T-cell (primary cell): ENCODE data around the gene MMAB. TPM values are rescaled to one million over a fixed set of nuclear protein-coding genes. Genes with fewer than 3 reads are reported as not detected.

Source experiments
- ATAC-seq, 4 experiments: fragments of 200-7000 bp in 3 of 4; fragments of 150-1000 bp in 1 of 4; cut with Tn5 transposase; replicated peaks in 1 of 4; 1 replicate in 3 of 4; 2 replicates in 1 of 4; pipeline ENCODE4 v1.10.0; 2021; ENCODE audit warnings: moderate library complexity in 3 of 4, mild to moderate bottlenecking in 2 of 4, moderate number of reproducible peaks in 1 of 4
- CTCF ChIA-PET, 2 donors: fragments of 300-600 bp; sonication (Branson Sonifier 250); formaldehyde crosslinking; loops; one replicate each; lab custom pipeline; 2022; ENCODE audit warnings: antibody characterized with exemption in 2 of 2; lab: Charles Lee
- POLR2A ChIA-PET, 2 donors: fragments of 300-600 bp; sonication (Branson Sonifier 250); formaldehyde crosslinking; loops; one replicate each; lab custom pipeline; 2022; ENCODE audit warnings: antibody characterized with exemption in 2 of 2; lab: Charles Lee
- DNase-seq, 35 experiments: peaks; one replicate each; pipeline versions ENCODE4 v3.0.0 to v3.0.0-alpha.2; 2013 to 2023
- H3K27ac ChIP-seq: one replicate; pipeline ENCODE4 v1.5.1; 2013; ENCODE audit warnings: low read length
- H3K27me3 ChIP-seq, 2 experiments: replicated peaks in 1 of 2; 1 replicate in 1 of 2; 2 replicates in 1 of 2; pipeline versions ENCODE4 v1.6.1 to v1.7.0; 2013; ENCODE audit warnings: low read length in 1 of 2, mixed read lengths in 1 of 2; ENCODE audit not compliant: control insufficient read depth in 2 of 2, insufficient read depth in 2 of 2; ENCODE audit errors: extremely low read depth in 1 of 2
- H3K36me3 ChIP-seq, 2 donors: 1 replicate in 1 of 2; 2 replicates in 1 of 2; pipeline versions ENCODE4 v1.6.1 to v1.7.0; 2013; ENCODE audit warnings: low read length in 1 of 2; ENCODE audit not compliant: control insufficient read depth in 2 of 2, insufficient read depth in 1 of 2; ENCODE audit errors: extremely low read depth in 1 of 2
- H3K4me1 ChIP-seq, 2 experiments: 1 replicate in 1 of 2; 2 replicates in 1 of 2; pipeline versions ENCODE4 v1.6.1 to v1.7.0; 2013; ENCODE audit warnings: low read length in 2 of 2, mixed read lengths in 1 of 2; ENCODE audit not compliant: insufficient read depth in 2 of 2, control insufficient read depth in 1 of 2; ENCODE audit errors: extremely low read depth in 1 of 2
- H3K4me3 ChIP-seq, 2 donors: 1 replicate in 1 of 2; 2 replicates in 1 of 2; pipeline versions ENCODE4 v1.5.1 to v1.7.0; 2013; ENCODE audit warnings: mild to moderate bottlenecking in 2 of 2, low read length in 1 of 2, moderate library complexity in 1 of 2; ENCODE audit not compliant: control insufficient read depth in 1 of 2; ENCODE audit errors: extremely low read depth in 1 of 2
- H3K9me3 ChIP-seq: 2 replicates; pipeline ENCODE4 v1.7.0; 2013
- H3K27ac Mint-ChIP-seq, 2 donors: one replicate each; pipeline ENCODE4 v1.8.0; 2020 to 2021; ENCODE audit warnings: mild to moderate bottlenecking in 2 of 2, mixed read lengths in 2 of 2
- H3K27me3 Mint-ChIP-seq, 2 donors: one replicate each; pipeline ENCODE4 v1.8.0; 2021 to 2022; ENCODE audit warnings: mixed read lengths in 2 of 2
- H3K36me3 Mint-ChIP-seq: one replicate; pipeline ENCODE4 v1.8.0; 2021; ENCODE audit warnings: mixed read lengths
- H3K4me1 Mint-ChIP-seq, 3 donors: one replicate each; pipeline ENCODE4 v1.8.0; 2020 to 2022; ENCODE audit warnings: mixed read lengths in 3 of 3, mild to moderate bottlenecking in 1 of 3
- H3K4me3 Mint-ChIP-seq, 3 donors: one replicate each; pipeline ENCODE4 v1.8.0; 2020 to 2022; ENCODE audit warnings: mild to moderate bottlenecking in 3 of 3, mixed read lengths in 3 of 3, moderate library complexity in 3 of 3
- H3K9me3 Mint-ChIP-seq, 3 donors: one replicate each; pipeline ENCODE4 v1.8.0; 2020 to 2022; ENCODE audit warnings: mixed read lengths in 3 of 3
- WGBS: methylation state at CpG from one replicate; pipeline ENCODE4 v1.1.5; 2013; ENCODE audit warnings: missing lambda C conversion rate; ENCODE audit not compliant: insufficient coverage; 5-methylcytosine and 5-hydroxymethylcytosine counted together
- total RNA-seq, 35 experiments: library from RNA in 6 of 35; stranded (reverse) in 6 of 35; fragments of 120-200 nt in 1 of 35; gene quantifications; one replicate each; pipeline versions ENCODE4 v1.2.1 to v1.2.4 and lab custom pipeline; 2013 to 2026

MMAB gene
- total RNA-seq, 5 donors from 2014 or later (not counting 1 experiment from before 2014, with no cell fraction given) = 11.4 to 23.2 (median 15.2) TPM

DNA sequence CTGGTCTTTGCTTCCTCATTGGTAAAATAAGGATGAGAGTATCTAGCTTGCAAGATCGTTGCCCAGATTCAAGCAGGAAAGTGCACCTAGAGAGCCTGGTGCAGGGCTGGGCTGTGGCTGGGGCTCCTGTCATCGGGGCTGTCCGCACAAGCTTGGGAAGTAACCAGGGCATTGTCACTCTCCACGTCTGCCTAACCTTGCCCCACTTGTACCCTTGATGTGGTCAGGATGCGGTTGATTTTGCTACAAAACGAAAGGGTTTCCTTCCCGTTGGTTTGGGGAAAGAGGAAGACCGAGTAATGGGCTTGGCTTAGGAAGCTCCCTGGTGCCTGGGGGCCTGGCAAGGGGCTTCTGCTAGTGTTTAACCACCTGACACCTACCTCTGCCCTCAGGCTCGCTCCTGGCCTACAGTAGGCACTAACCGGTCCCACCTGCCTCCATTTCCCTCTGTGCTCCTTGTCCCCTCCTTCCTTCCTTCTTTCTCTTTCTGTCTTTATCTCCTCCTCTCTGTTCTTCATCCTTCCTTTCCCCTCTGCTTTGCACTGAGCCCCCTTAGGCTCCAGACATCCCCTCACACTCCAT lies 22.1 kb upstream of the MMAB start:
- no peaks in the 10 kb centered on the region for H3K27me3 ChIP-seq
- H3K27ac ChIP-seq = no peak overlapping the region
- H3K9me3 Mint-ChIP-seq = no peaks in the 10 kb centered on the region
- ChIA-PET POLR2A (interaction anchor here (0.6 kb wide), 2 partner anchors 20 to 619 kb away, joined by 3 to 4 read pairs; no protein-coding TSS in a partner anchor), CTCF (interaction anchor here in 1 of 2 donors (0.6 kb wide), 1 partner anchor 8 kb away, joined by 3 read pairs; no protein-coding TSS in a partner anchor)
- peaks cover 8 to 11% of the 10 kb centered on the region in 2 donors for H3K36me3 ChIP-seq
- no peak overlapping the region for H3K4me3 Mint-ChIP-seq
- H3K27ac Mint-ChIP-seq = no peak overlapping the region
- WGBS = 14% methylated on average over 5 of the region's 10 CpGs
- H3K9me3 ChIP-seq = no peaks in the 10 kb centered on the region
- H3K27me3 Mint-ChIP-seq = no peaks in the 10 kb centered on the region
- DNase-seq (peak in 14 of 35 experiments; percentile 5 to 44 (median 9)), ATAC-seq (peak in 3 of 4 experiments; percentile 29 to 78 (median 55))
- peaks cover 0 to 22% of the 10 kb centered on the region in 2 experiments for H3K4me1 ChIP-seq
- peaks cover 13% of the 10 kb centered on the region for H3K36me3 Mint-ChIP-seq
- H3K4me1 Mint-ChIP-seq = peaks cover 29 to 36% (median 31%) of the 10 kb centered on the region in 3 donors
- H3K4me3 ChIP-seq = no peak overlapping the region

DNA sequence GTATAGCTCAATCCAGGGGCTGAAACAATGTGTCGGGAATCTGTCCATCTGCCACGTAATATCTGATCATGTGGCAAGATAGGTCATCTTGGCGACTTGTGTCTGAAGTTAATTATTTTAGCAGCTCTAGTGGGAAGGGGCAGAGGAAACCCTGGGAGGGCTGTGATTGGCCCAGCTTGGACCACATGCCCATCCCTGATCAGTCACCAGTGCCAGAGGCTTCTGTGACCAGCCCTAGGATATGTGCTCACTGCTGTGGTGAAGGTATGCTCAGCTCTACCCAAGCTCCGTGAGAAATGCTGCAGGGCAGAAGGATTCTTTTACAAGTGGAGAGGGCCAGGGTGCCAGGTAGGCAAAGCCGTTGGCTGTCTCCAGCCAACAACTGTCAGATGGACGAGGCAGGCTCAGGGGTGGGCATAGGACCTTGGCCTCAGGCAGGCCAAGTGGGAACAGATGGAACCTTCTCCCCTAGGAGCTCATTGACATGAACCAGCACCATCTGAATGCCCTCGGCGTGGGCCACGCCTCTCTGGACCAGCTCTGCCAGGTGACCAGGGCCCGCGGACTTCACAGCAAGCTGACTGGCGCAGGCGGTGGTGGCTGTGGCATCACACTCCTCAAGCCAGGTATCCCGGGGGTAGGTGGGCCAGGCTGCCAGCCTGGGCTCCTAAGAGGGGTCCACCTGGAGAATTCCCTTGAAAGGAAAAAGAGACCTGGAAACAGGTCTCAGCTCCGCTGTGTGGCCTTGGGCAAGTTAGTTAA lies 21.4 kb upstream of the MMAB start:
- peaks cover 29 to 36% (median 31%) of the 10 kb centered on the region in 3 donors for H3K4me1 Mint-ChIP-seq
- whole genome bisulfite sequencing = 96% methylated on average over 15 of the region's 15 CpGs
- no peaks in the 10 kb centered on the region for H3K27me3 ChIP-seq
- H3K4me1 ChIP-seq = peaks cover 0 to 22% of the 10 kb centered on the region in 2 experiments
- H3K4me3 ChIP-seq = no peak overlapping the region
- peaks cover 8 to 11% of the 10 kb centered on the region in 2 donors for H3K36me3 ChIP-seq
- no peak overlapping the region for H3K27ac Mint-ChIP-seq
- H3K9me3 Mint-ChIP-seq = no peaks in the 10 kb centered on the region
- H3K4me3 Mint-ChIP-seq = no peak overlapping the region
- POLR2A ChIA-PET = interaction anchor here (0.6 kb wide), 2 partner anchors 20 to 620 kb away, joined by 3 to 4 read pairs; no protein-coding TSS in a partner anchor
- H3K27me3 Mint-ChIP-seq = no peaks in the 10 kb centered on the region
- no peak overlapping the region for H3K27ac ChIP-seq
- CTCF ChIA-PET = interaction anchor here in 1 of 2 donors (0.6 kb wide), 1 partner anchor 9 kb away, joined by 3 read pairs; no protein-coding TSS in a partner anchor
- no peaks in the 10 kb centered on the region for H3K9me3 ChIP-seq
- DNase-seq (no peak), ATAC-seq (no peak)
- H3K36me3 Mint-ChIP-seq = peaks cover 13% of the 10 kb centered on the region

DNA sequence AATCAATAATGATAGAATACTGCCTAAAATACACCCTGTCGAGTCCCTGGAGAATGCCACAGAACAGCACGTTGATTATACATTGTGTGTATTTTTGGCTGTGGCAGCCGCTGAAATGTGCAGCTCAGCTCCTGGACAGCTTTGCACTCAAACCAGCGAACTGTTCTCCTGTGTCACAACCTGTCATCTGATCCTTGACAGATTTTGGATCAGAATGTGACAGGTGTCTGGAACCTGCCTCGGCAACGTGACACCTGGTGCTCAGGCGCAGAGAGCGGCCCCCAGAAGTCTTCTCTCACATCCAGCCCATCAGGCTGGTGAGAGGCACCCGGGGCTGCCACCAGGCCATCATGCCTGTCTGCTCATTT lies 19.6 kb upstream of the MMAB start:
- Mint-ChIP-seq H3K27ac (no peak overlapping the region), H3K4me3 (no peak overlapping the region), H3K36me3 (peaks cover 17% of the 10 kb centered on the region), H3K9me3 (no peaks in the 10 kb centered on the region), H3K27me3 (no peaks in the 10 kb centered on the region), H3K4me1 (peaks cover 26 to 33% (median 27%) of the 10 kb centered on the region in 3 donors)
- Histone ChIP-seq H3K36me3 (peaks cover 19 to 20% of the 10 kb centered on the region in 2 donors), H3K27ac (no peak overlapping the region), H3K4me1 (peaks cover 0 to 21% of the 10 kb centered on the region in 2 experiments), H3K27me3 (no peaks in the 10 kb centered on the region), H3K4me3 (no peak overlapping the region), H3K9me3 (no peaks in the 10 kb centered on the region)
- ATAC-seq (no peak), DNase-seq (no peak)
- 93% methylated on average over 4 of the region's 9 CpGs for WGBS
- CTCF ChIA-PET = interaction anchor here in 1 of 2 donors (0.7 kb wide), 1 partner anchor 1399 kb away, joined by 5 read pairs; no protein-coding TSS in a partner anchor
- POLR2A ChIA-PET = no interaction called here

DNA sequence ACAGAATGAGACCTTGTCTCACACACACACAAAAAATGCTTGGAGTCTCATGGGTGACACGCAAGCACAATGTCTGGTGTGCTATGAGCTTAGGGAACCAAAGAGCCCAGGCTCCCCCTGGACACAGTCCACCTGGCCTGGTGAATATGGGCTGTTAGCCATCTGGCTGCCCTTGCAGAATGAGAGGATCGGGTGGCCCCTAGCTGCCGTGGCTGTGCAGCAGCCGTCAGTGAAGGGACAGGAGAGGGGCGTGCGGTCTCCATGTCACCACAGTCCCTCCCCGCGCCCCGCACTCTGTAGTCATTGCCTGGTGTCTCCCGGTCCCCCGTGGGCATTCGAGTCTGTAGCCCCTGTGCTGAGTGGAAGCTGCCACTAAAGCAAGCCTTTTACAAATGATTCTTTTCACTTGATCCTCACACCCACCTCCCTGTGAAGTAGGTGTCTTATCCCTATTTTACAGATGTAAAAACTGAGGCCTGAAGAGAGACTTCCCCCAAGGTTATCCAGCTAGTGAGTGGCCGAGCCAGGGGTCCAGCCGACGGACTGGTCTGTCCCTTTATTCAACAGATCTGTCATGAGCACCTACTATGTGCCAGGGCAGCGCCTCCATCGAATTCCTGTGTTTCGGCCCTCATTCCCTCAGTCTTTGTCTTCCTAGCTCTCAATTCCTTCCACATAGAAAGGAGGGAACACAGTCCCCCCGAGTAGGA lies 19.0 kb upstream of the MMAB start:
- POLR2A ChIA-PET = no interaction called here

DNA sequence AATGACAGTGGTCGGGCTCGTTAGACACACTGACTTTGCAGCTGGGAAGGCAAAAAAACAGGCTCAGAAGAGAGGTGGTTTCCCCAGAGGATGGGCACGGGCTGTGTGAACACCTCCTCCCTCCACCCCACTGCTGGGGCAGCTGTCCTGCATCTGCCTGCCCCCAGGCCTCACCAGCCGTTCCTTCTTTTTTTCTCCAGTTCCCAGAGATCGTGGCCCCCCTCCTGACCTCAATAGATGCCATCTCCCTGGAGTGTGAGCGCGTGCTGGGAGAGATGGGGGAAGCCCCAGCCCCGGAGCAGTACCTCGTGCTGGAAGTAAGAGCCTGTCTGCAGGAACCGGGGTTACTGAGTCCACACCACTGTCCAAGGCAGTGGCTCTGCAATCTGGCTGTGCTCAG lies 17.7 kb upstream of the MMAB start:
- H3K27me3 ChIP-seq = no peaks in the 10 kb centered on the region
- 86% methylated on average over 10 of the region's 10 CpGs for WGBS
- peaks cover 21 to 25% of the 10 kb centered on the region in 2 donors for H3K36me3 ChIP-seq
- CTCF ChIA-PET = no interaction called here
- H3K4me3 Mint-ChIP-seq = no peak overlapping the region
- peaks cover 0 to 14% of the 10 kb centered on the region in 2 experiments for H3K4me1 ChIP-seq
- DNase-seq (no peak), ATAC-seq (no peak)
- H3K36me3 Mint-ChIP-seq = peaks cover 18% of the 10 kb centered on the region
- no peak overlapping the region for H3K27ac Mint-ChIP-seq
- H3K9me3 Mint-ChIP-seq = no peaks in the 10 kb centered on the region
- POLR2A ChIA-PET = no interaction called here
- H3K27me3 Mint-ChIP-seq = no peaks in the 10 kb centered on the region
- peaks cover 18 to 25% (median 20%) of the 10 kb centered on the region in 3 donors for H3K4me1 Mint-ChIP-seq
- H3K27ac ChIP-seq = no peak overlapping the region
- H3K4me3 ChIP-seq = no peak overlapping the region
- H3K9me3 ChIP-seq = no peaks in the 10 kb centered on the region

More for the DNA sequence above, 19.0 kb upstream of the MMAB start:
- H3K4me1 ChIP-seq = peaks cover 0 to 16% of the 10 kb centered on the region in 2 experiments
- Mint-ChIP-seq H3K36me3 (peaks cover 17% of the 10 kb centered on the region), H3K27me3 (no peaks in the 10 kb centered on the region), H3K27ac (no peak overlapping the region), H3K4me3 (no peak overlapping the region), H3K4me1 (peaks cover 22 to 29% (median 23%) of the 10 kb centered on the region in 3 donors), H3K9me3 (no peaks in the 10 kb centered on the region)
- no peak overlapping the region for H3K27ac ChIP-seq
- CTCF ChIA-PET = interaction anchor here in 1 of 2 donors (1.2 kb wide), 1 partner anchor 8 kb away, joined by 3 read pairs; no protein-coding TSS in a partner anchor
- no peaks in the 10 kb centered on the region for H3K27me3 ChIP-seq
- H3K4me3 ChIP-seq = no peak overlapping the region
- ATAC-seq (no peak), DNase-seq (no peak)
- H3K36me3 ChIP-seq = peaks cover 20 to 24% of the 10 kb centered on the region in 2 donors
- no peaks in the 10 kb centered on the region for H3K9me3 ChIP-seq
- WGBS = 94% methylated on average over 14 of the region's 19 CpGs

DNA sequence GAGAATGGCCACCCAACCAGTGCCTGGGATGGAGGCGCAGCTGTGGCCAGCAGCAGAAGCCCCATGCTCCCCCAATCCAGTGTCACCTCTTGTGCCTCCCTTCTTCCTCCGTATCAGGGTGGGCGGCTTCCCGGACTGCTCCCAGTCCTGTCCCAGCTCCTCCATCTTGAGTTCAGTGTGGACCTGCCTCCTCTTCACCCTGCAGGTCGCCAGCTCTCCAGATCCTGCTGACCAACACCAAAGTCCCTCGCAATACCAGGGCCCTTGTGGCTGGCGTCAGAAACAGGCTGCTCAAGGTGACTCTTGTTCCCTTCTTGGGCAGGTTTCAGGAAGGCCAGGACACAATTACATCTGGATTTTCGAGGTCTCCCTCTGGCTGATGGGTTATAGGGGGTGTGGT lies 17.3 kb upstream of the MMAB start:
- H3K4me3 ChIP-seq = no peak overlapping the region
- H3K27me3 Mint-ChIP-seq = no peaks in the 10 kb centered on the region
- no peak overlapping the region for H3K27ac Mint-ChIP-seq
- H3K36me3 Mint-ChIP-seq = peaks cover 19% of the 10 kb centered on the region
- H3K27ac ChIP-seq = no peak overlapping the region
- H3K36me3 ChIP-seq = peaks cover 21 to 25% of the 10 kb centered on the region in 2 donors
- no peak overlapping the region for H3K4me3 Mint-ChIP-seq
- peaks cover 14 to 20% (median 16%) of the 10 kb centered on the region in 3 donors for H3K4me1 Mint-ChIP-seq
- WGBS = 97% methylated on average over 8 of the region's 8 CpGs
- no peaks in the 10 kb centered on the region for H3K9me3 Mint-ChIP-seq
- peaks cover 0 to 11% of the 10 kb centered on the region in 2 experiments for H3K4me1 ChIP-seq
- ATAC-seq (no peak), DNase-seq (no peak)
- H3K9me3 ChIP-seq = no peaks in the 10 kb centered on the region
- ChIA-PET CTCF (no interaction called here), POLR2A (no interaction called here)
- H3K27me3 ChIP-seq = no peaks in the 10 kb centered on the region
